Stimulated activated CD4-positive, alpha-beta T cell treated with anti-CD3 and anti-CD28 coated beads, Interleukin-12 subunit alpha, Interleukin-12 subunit beta, amount 100 ng/mL, for 4 hours (primary cell): ENCODE results near the gene HIGD2A.

Experiments
- DNase-seq: peaks from one replicate; pipeline ENCODE4 v3.0.0-alpha.2; 2020

The HIGD2A gene

GRCh38 chr5:176418251-176418650 lies 29.7 kb downstream of the HIGD2A start:
- DNase-seq, result no peak

GRCh38 chr5:176420086-176420485 lies 31.5 kb downstream of the HIGD2A start:
- no peak for DNase-seq

GRCh38 chr5:176420972-176421544 lies 32.5 kb downstream of the HIGD2A start:
- no peak for DNase-seq

- no peak for DNase-seq
These were observed 35.6 kb downstream of the HIGD2A start for GRCh38 chr5:176424181-176424580.

GRCh38 chr5:176425138-176425537 lies 36.6 kb downstream of the HIGD2A start:
- no peak for DNase-seq

- DNase-seq, result no peak
These were observed 37.2 kb downstream of the HIGD2A start for GRCh38 chr5:176425791-176426190.

- no peak for DNase-seq
These were observed 38.3 kb downstream of the HIGD2A start for GRCh38 chr5:176426876-176427275.

GRCh38 chr5:176427971-176428370 lies 39.4 kb downstream of the HIGD2A start:
- DNase-seq, result no peak

- no peak for DNase-seq
These were observed 41.4 kb downstream of the HIGD2A start for GRCh38 chr5:176429972-176430371.

GRCh38 chr5:176432707-176433106 lies 44.2 kb downstream of the HIGD2A start:
- DNase-seq, result no peak

- no peak for DNase-seq
These were observed 48.1 kb downstream of the HIGD2A start for GRCh38 chr5:176436656-176437055.

GRCh38 chr5:176438959-176439757 lies 50.6 kb downstream of the HIGD2A start:
- no peak for DNase-seq
